ENCODE data around the gene RNF187. TPM values are rescaled to one million over a fixed set of nuclear protein-coding genes. Genes with fewer than 3 reads are reported as not detected.

Gene RNF187
- total and polyA plus RNA-seq, 2 of the 13 experiments (the other 11 are each of a cell fraction or from before 2014, with no cell fraction given), result 41.3 to 59.4 TPM

GRCh38 chr1:228517655-228518054, 30.5 kb downstream of the RNF187 start (continued):
- TF ChIP-seq ZNF205 (CRISPR knock-in tag; IDR thresholded peaks at IDR 0.05) (no peak), ZNF496 (CRISPR knock-in tag; IDR thresholded peaks at IDR 0.05; ENCODE audit: insufficient replicate concordance) (no peak), ONECUT2 (CRISPR knock-in tag; IDR thresholded peaks at IDR 0.05) (no peak), TBX2 (CRISPR knock-in tag; IDR thresholded peaks at IDR 0.05; ENCODE audit: borderline replicate concordance) (no peak), ETS1 (CRISPR knock-in tag; IDR thresholded peaks at IDR 0.05) (no peak), SRF (IDR thresholded peaks at IDR 0.05; ENCODE audit: low read depth, low read length) (no peak), CC2D1A (CRISPR knock-in tag; IDR thresholded peaks at IDR 0.05) (no peak), ZNF850 (CRISPR knock-in tag; conservative IDR thresholded peaks at IDR 0.05) (no peak), JUNB (CRISPR knock-in tag; IDR thresholded peaks at IDR 0.05; ENCODE audit: borderline replicate concordance) (no peak), CBFB (CRISPR knock-in tag; IDR thresholded peaks at IDR 0.05) (no peak), ZNF691 (CRISPR knock-in tag; IDR thresholded peaks at IDR 0.05; ENCODE audit: borderline replicate concordance, low read depth) (no peak)

- ATAC-seq, result no peak
- TF ChIP-seq ETV6 (CRISPR knock-in tag; conservative IDR thresholded peaks at IDR 0.05) (no peak), TAF15 (IDR thresholded peaks at IDR 0.05; ENCODE audit: low read depth, low read length, poor library complexity, severe bottlenecking) (no peak), ELF4 (CRISPR knock-in tag; IDR thresholded peaks at IDR 0.05; ENCODE audit: borderline replicate concordance) (no peak), SP5 (CRISPR knock-in tag; IDR thresholded peaks at IDR 0.05; ENCODE audit: borderline replicate concordance, low read depth) (no peak), NR3C1 (CRISPR knock-in tag; IDR thresholded peaks at IDR 0.05) (no peak), TGIF2 (CRISPR knock-in tag; IDR thresholded peaks at IDR 0.05) (no peak), ZBTB38 (CRISPR knock-in tag; IDR thresholded peaks at IDR 0.05) (no peak), RAD51 (IDR thresholded peaks at IDR 0.05; ENCODE audit: borderline replicate concordance) (no peak), ZNF280D (CRISPR knock-in tag; IDR thresholded peaks at IDR 0.05) (no peak)
Observed at GRCh38 chr1:228527596-228527995, 40.4 kb downstream of the RNF187 start.

More at GRCh38 chr1:228527596-228527995, 40.4 kb downstream of the RNF187 start:
- no peaks in the 10 kb centered on the region for H3K36me3 ChIP-seq (replicated peaks in 1 of 2; ENCODE audit: control insufficient read depth in 1 of 2, insufficient read depth in 2 of 2, low read length in 2 of 2)
- DNase-seq (ENCODE audit: low spot score), result no peak
- H3K9me3 ChIP-seq (ENCODE audit: low read length), result no peaks in the 10 kb centered on the region
- in situ Hi-C loops (cut with HindIII; ENCODE audit: extremely low pct_ligation_motif_present, low pct_unique_long_range_greater_than_20kb) (no loop called here), intact Hi-C loops (cut with micrococcal nuclease; ENCODE audit: unreplicated experiment) (no loop called here)
- H4K20me1 ChIP-seq (ENCODE audit: insufficient read depth, low read length), result no peaks in the 10 kb centered on the region
- no peak for FAIRE-seq
- WGBS (ENCODE audit: low lambda C conversion rate), result 27% methylated on average over 5 of the region's 5 CpGs
- ChIA-PET CTCF (ENCODE audit: low intra/inter-chr PET ratio, low total read pairs) (no interaction called here), POLR2A (no interaction called here)
- no peaks in the 10 kb centered on the region; a peak in 1 of 5 replicates for H3K27me3 ChIP-seq (ENCODE audit: control insufficient read depth in 1 of 2, insufficient read depth in 2 of 2, low read length in 2 of 2)
- no peaks in the 10 kb centered on the region for H3K4me1 ChIP-seq (ENCODE audit: insufficient read depth, low read length)
- no peak overlapping the region for H2AFZ ChIP-seq (ENCODE audit: low read length)
- H3K4me2 ChIP-seq (ENCODE audit: low read depth, low read length), result no peak overlapping the region
- H3K4me3 ChIP-seq (replicated peaks in 1 of 3; ENCODE audit: insufficient read depth in 1 of 3, low read depth in 2 of 3, low read length in 3 of 3), result no peak overlapping the region
- H3K9ac ChIP-seq (ENCODE audit: insufficient read depth, low read depth, low read length), result no peak overlapping the region
- no TSS peak for BruUV-seq (replicated peaks)
- H3K79me2 ChIP-seq (ENCODE audit: insufficient read depth, low read length), result no peaks in the 10 kb centered on the region
- no peak overlapping the region for H3K27ac ChIP-seq (ENCODE audit: extremely low read length, insufficient read depth, low read length)
